ENCODE data around the gene TPO.
"Not testable (repeated sequence)": the region's sequence is repeated elsewhere in the genome, so short reads cannot be mapped to it uniquely, and the experiment has no call there.

TPO gene

GRCh38 chr2:1405124-1405523 lies 8.1 kb upstream of the TPO start:
- WGBS (ENCODE audit: insufficient coverage), result 100% methylated on average over 1 of the region's 1 CpG

DNA sequence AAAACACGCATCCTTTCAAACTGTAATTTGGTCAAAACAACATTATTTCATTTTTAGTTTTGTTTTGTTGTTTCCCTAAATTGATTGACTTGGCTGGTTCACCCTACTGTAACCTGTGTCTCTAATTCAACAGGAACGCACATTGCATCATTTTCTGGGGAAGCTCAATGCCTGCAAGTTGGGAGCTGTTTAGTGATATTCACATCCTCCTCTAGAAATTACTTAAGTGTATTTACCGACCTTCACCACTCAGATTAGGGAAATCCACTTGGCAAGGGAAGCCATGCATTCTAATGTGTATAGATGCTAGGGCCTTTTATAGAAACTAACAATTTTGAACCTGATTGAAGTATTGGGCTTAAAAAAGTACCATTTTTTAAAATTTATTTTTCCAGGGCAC lies 7.3 kb upstream of the TPO start:
- WGBS (ENCODE audit: insufficient coverage), result no CpG with 5 or more reads among the region's 3 CpGs
- peaks cover 0 to 6% (median 0%) of the 10 kb centered on the region in 5 experiments for H3K9me3 ChIP-seq (ENCODE audit: control extremely low read depth in 1 of 5, control insufficient read depth in 4 of 5, insufficient read depth in 2 of 5, low read depth in 1 of 5, low read length in 4 of 5)
- H3K4me1 ChIP-seq (ENCODE audit: control extremely low read depth in 1 of 4, control insufficient read depth in 4 of 4, insufficient read depth in 4 of 4, low read length in 3 of 4), result peaks cover 0 to 5% (median 2%) of the 10 kb centered on the region in 4 experiments
- ChIA-PET POLR2A (no interaction called here), CTCF (no interaction called here)
- DNase-seq, result no peak
- H3K27me3 ChIP-seq (replicated peaks in 2 of 5; ENCODE audit: control insufficient read depth in 4 of 5, insufficient read depth in 5 of 5, low read length in 4 of 5), result no peaks in the 10 kb centered on the region
- no peak overlapping the region for H3K4me3 ChIP-seq (ENCODE audit: control insufficient read depth in 1 of 7, extremely low read depth in 1 of 7, insufficient read depth in 4 of 7, low read depth in 2 of 7, low read length in 6 of 7)
- no peak overlapping the region for H3K27ac ChIP-seq (ENCODE audit: insufficient read depth in 1 of 2, low read depth in 1 of 2, low read length in 2 of 2, poor library complexity in 1 of 2, severe bottlenecking in 2 of 2)
- H3K36me3 ChIP-seq (ENCODE audit: control insufficient read depth in 4 of 4, insufficient read depth in 4 of 4, low read length in 3 of 4), result no peaks in the 10 kb centered on the region

More at GRCh38 chr2:1405124-1405523, 8.1 kb upstream of the TPO start:
- Histone ChIP-seq H3K27ac (ENCODE audit: insufficient read depth in 1 of 2, low read depth in 1 of 2, low read length in 2 of 2, poor library complexity in 1 of 2, severe bottlenecking in 2 of 2) (no peak overlapping the region), H3K27me3 (replicated peaks in 2 of 5; ENCODE audit: control insufficient read depth in 4 of 5, insufficient read depth in 5 of 5, low read length in 4 of 5) (no peaks in the 10 kb centered on the region), H3K9me3 (ENCODE audit: control extremely low read depth in 1 of 5, control insufficient read depth in 4 of 5, insufficient read depth in 2 of 5, low read depth in 1 of 5, low read length in 4 of 5) (peaks cover 0 to 6% (median 0%) of the 10 kb centered on the region in 5 experiments), H3K4me1 (ENCODE audit: control extremely low read depth in 1 of 4, control insufficient read depth in 4 of 4, insufficient read depth in 4 of 4, low read length in 3 of 4) (peaks cover 0 to 5% (median 2%) of the 10 kb centered on the region in 4 experiments), H3K4me3 (ENCODE audit: control insufficient read depth in 1 of 7, extremely low read depth in 1 of 7, insufficient read depth in 4 of 7, low read depth in 2 of 7, low read length in 6 of 7) (no peak overlapping the region), H3K36me3 (ENCODE audit: control insufficient read depth in 4 of 4, insufficient read depth in 4 of 4, low read length in 3 of 4) (no peaks in the 10 kb centered on the region)
- no peak for DNase-seq
- CTCF ChIA-PET, result no interaction called here
- POLR2A ChIA-PET, result no interaction called here

GRCh38 chr2:1406434-1406833 lies 6.8 kb upstream of the TPO start:
- no CpG with 5 or more reads among the region's 2 CpGs for WGBS (ENCODE audit: insufficient coverage)
- POLR2A ChIA-PET, result no interaction called here
- no peaks in the 10 kb centered on the region for H3K27me3 ChIP-seq (replicated peaks in 2 of 5; ENCODE audit: control insufficient read depth in 4 of 5, insufficient read depth in 5 of 5, low read length in 4 of 5)
- CTCF ChIA-PET, result no interaction called here
- H3K4me1 ChIP-seq (ENCODE audit: control extremely low read depth in 1 of 4, control insufficient read depth in 4 of 4, insufficient read depth in 4 of 4, low read length in 3 of 4), result peaks cover 0 to 2% (median under 1%) of the 10 kb centered on the region in 4 experiments
- H3K27ac ChIP-seq (ENCODE audit: insufficient read depth in 1 of 2, low read depth in 1 of 2, low read length in 2 of 2, poor library complexity in 1 of 2, severe bottlenecking in 2 of 2), result no peak overlapping the region
- peaks cover 0 to 6% (median 0%) of the 10 kb centered on the region in 5 experiments for H3K9me3 ChIP-seq (ENCODE audit: control extremely low read depth in 1 of 5, control insufficient read depth in 4 of 5, insufficient read depth in 2 of 5, low read depth in 1 of 5, low read length in 4 of 5)
- DNase-seq, result no peak
- no peaks in the 10 kb centered on the region for H3K36me3 ChIP-seq (ENCODE audit: control insufficient read depth in 4 of 4, insufficient read depth in 4 of 4, low read length in 3 of 4)
- no peak overlapping the region for H3K4me3 ChIP-seq (ENCODE audit: control insufficient read depth in 1 of 7, extremely low read depth in 1 of 7, insufficient read depth in 4 of 7, low read depth in 2 of 7, low read length in 6 of 7)

DNA sequence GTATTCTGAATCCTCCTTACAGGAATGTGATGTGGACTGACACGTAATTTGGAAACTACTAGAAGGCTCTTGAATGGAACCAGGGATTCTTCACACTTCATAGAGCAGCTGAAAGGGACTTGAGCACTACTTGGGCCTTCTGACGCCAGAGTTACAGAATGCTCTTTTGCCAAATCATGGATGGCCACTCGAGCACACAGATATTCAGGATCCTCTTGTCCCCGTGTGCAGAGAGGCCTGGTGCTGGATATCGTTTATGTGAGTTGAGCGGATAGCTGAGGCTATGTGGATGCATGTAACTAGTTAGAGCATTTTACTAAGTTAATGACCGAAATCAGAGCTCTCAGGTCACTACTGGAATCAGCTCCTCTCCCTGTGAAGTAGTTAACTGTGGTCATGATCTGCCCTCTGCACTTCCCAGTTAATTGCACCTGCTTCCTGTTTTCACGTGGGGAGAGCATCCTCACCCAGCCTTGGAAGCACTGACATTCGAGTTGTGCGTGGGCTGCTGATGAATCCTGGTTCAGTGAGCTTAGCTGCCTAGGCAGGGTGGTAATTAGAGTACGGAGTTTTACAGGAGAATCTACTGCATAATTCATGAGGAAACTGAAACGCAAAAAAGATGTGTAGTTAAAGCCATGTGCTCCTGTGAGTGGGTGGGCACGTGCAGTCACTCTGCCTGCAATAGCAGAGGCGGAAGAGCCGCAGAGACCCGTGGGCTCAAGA lies 5.2 kb upstream of the TPO start:
- H3K4me1 ChIP-seq (ENCODE audit: control extremely low read depth in 1 of 4, control insufficient read depth in 4 of 4, insufficient read depth in 4 of 4, low read length in 3 of 4), result no peaks in the 10 kb centered on the region
- no peaks in the 10 kb centered on the region for H3K36me3 ChIP-seq (ENCODE audit: control insufficient read depth in 4 of 4, insufficient read depth in 4 of 4, low read length in 3 of 4)
- POLR2A ChIA-PET, result no interaction called here
- no peak overlapping the region for H3K4me3 ChIP-seq (ENCODE audit: control insufficient read depth in 1 of 7, extremely low read depth in 1 of 7, insufficient read depth in 4 of 7, low read depth in 2 of 7, low read length in 6 of 7)
- H3K27me3 ChIP-seq (replicated peaks in 2 of 5; ENCODE audit: control insufficient read depth in 4 of 5, insufficient read depth in 5 of 5, low read length in 4 of 5), result peaks cover 0 to 3% (median 0%) of the 10 kb centered on the region in 5 experiments
- H3K27ac ChIP-seq (ENCODE audit: insufficient read depth in 1 of 2, low read depth in 1 of 2, low read length in 2 of 2, poor library complexity in 1 of 2, severe bottlenecking in 2 of 2), result no peak overlapping the region
- no peak for DNase-seq
- 74% methylated on average over 12 of the region's 16 CpGs for WGBS (ENCODE audit: insufficient coverage)
- CTCF ChIA-PET, result no interaction called here
- peaks cover 0 to 4% (median 0%) of the 10 kb centered on the region in 5 experiments for H3K9me3 ChIP-seq (ENCODE audit: control extremely low read depth in 1 of 5, control insufficient read depth in 4 of 5, insufficient read depth in 2 of 5, low read depth in 1 of 5, low read length in 4 of 5)

- CTCF ChIA-PET, result no interaction called here
- POLR2A ChIA-PET, result no interaction called here
- no peak for DNase-seq
- WGBS (ENCODE audit: insufficient coverage), result 93% methylated on average over 12 of the region's 13 CpGs
- Histone ChIP-seq H3K4me3 (ENCODE audit: control insufficient read depth in 1 of 7, extremely low read depth in 1 of 7, insufficient read depth in 4 of 7, low read depth in 2 of 7, low read length in 6 of 7) (no peak overlapping the region), H3K27me3 (replicated peaks in 2 of 5; ENCODE audit: control insufficient read depth in 4 of 5, insufficient read depth in 5 of 5, low read length in 4 of 5) (peaks cover 0 to 4% (median 0%) of the 10 kb centered on the region in 5 experiments), H3K9me3 (ENCODE audit: control extremely low read depth in 1 of 5, control insufficient read depth in 4 of 5, insufficient read depth in 2 of 5, low read depth in 1 of 5, low read length in 4 of 5) (no peaks in the 10 kb centered on the region), H3K36me3 (ENCODE audit: control insufficient read depth in 4 of 4, insufficient read depth in 4 of 4, low read length in 3 of 4) (no peaks in the 10 kb centered on the region), H3K4me1 (ENCODE audit: control extremely low read depth in 1 of 4, control insufficient read depth in 4 of 4, insufficient read depth in 4 of 4, low read length in 3 of 4) (no peaks in the 10 kb centered on the region), H3K27ac (ENCODE audit: insufficient read depth in 1 of 2, low read depth in 1 of 2, low read length in 2 of 2, poor library complexity in 1 of 2, severe bottlenecking in 2 of 2) (no peak overlapping the region)
Observed at GRCh38 chr2:1414121-1414520, 858 bp downstream of the TPO start.

GRCh38 chr2:1414901-1415300 lies 1.6 kb downstream of the TPO start:
- CTCF ChIA-PET; H3K9me3 ChIP-seq (ENCODE audit: control extremely low read depth in 1 of 5, control insufficient read depth in 4 of 5, insufficient read depth in 2 of 5, low read depth in 1 of 5, low read length in 4 of 5): not testable (repeated sequence)

GRCh38 chr2:1415501-1415900 lies 2.2 kb downstream of the TPO start:
- POLR2A ChIA-PET, result interaction anchor here (0.8 kb wide), 1 partner anchor 8 kb away, joined by 6 read pairs; no protein-coding TSS in a partner anchor
- CTCF ChIA-PET, result no interaction called here
- Histone ChIP-seq H3K27me3 (replicated peaks in 2 of 5; ENCODE audit: control insufficient read depth in 4 of 5, insufficient read depth in 5 of 5, low read length in 4 of 5) (peaks cover 0 to 4% (median 0%) of the 10 kb centered on the region in 5 experiments), H3K4me1 (ENCODE audit: control extremely low read depth in 1 of 4, control insufficient read depth in 4 of 4, insufficient read depth in 4 of 4, low read length in 3 of 4) (no peaks in the 10 kb centered on the region), H3K27ac (ENCODE audit: insufficient read depth in 1 of 2, low read depth in 1 of 2, low read length in 2 of 2, poor library complexity in 1 of 2, severe bottlenecking in 2 of 2) (no peak overlapping the region), H3K4me3 (ENCODE audit: control insufficient read depth in 1 of 7, extremely low read depth in 1 of 7, insufficient read depth in 4 of 7, low read depth in 2 of 7, low read length in 6 of 7) (no peak overlapping the region), H3K9me3 (ENCODE audit: control extremely low read depth in 1 of 5, control insufficient read depth in 4 of 5, insufficient read depth in 2 of 5, low read depth in 1 of 5, low read length in 4 of 5) (no peaks in the 10 kb centered on the region), H3K36me3 (ENCODE audit: control insufficient read depth in 4 of 4, insufficient read depth in 4 of 4, low read length in 3 of 4) (no peaks in the 10 kb centered on the region)
- WGBS (ENCODE audit: insufficient coverage), result 89% methylated on average over 6 of the region's 6 CpGs
- DNase-seq, result no peak

More at GRCh38 chr2:1414901-1415300, 1.6 kb downstream of the TPO start:
- 87% methylated on average over 8 of the region's 11 CpGs for WGBS (ENCODE audit: insufficient coverage)
- not testable (repeated sequence) for H3K36me3 ChIP-seq (ENCODE audit: control insufficient read depth in 4 of 4, insufficient read depth in 4 of 4, low read length in 3 of 4); DNase-seq; H3K4me1 ChIP-seq (ENCODE audit: control extremely low read depth in 1 of 4, control insufficient read depth in 4 of 4, insufficient read depth in 4 of 4, low read length in 3 of 4); H3K4me3 ChIP-seq (ENCODE audit: control insufficient read depth in 1 of 7, extremely low read depth in 1 of 7, insufficient read depth in 4 of 7, low read depth in 2 of 7, low read length in 6 of 7); H3K27ac ChIP-seq (ENCODE audit: insufficient read depth in 1 of 2, low read depth in 1 of 2, low read length in 2 of 2, poor library complexity in 1 of 2, severe bottlenecking in 2 of 2); H3K27me3 ChIP-seq (replicated peaks in 2 of 5; ENCODE audit: control insufficient read depth in 4 of 5, insufficient read depth in 5 of 5, low read length in 4 of 5)
- POLR2A ChIA-PET, result interaction anchor here (0.8 kb wide), 1 partner anchor 8 kb away, joined by 6 read pairs; no protein-coding TSS in a partner anchor

Measured in common myeloid progenitor, CD34-positive (primary cell).